Esophagus squamous epithelium (tissue), 5 donors: ENCODE measurements around the gene C16orf54. TPM values are rescaled to one million over a fixed set of nuclear protein-coding genes. Genes with fewer than 3 reads are reported as not detected.
"Not testable (repeated sequence)": the region's sequence is repeated elsewhere in the genome, so short reads cannot be mapped to it uniquely, and the experiment has no call there.

Experiments
- DNase-seq: peaks from one replicate; lab custom pipeline; 2025; lab: John Stamatoyannopoulos, UW
- H3K27ac ChIP-seq, 4 donors: fragments of 200-600 bp; sonication (generic); one replicate each; pipeline ENCODE4 v1.5.1; 2016 to 2019; ENCODE audit warnings: mild to moderate bottlenecking in 1 of 4
- H3K27me3 ChIP-seq, 4 donors: fragments of 200-600 bp; sonication (generic); 1 replicate in 3 of 4; 2 replicates in 1 of 4; pipeline versions ENCODE4 v1.5.1 to v1.6.0; 2017 to 2021; ENCODE audit warnings: antibody characterized with exemption in 1 of 4
- H3K36me3 ChIP-seq, 3 donors: fragments of 200-600 bp; sonication (generic); one replicate each; pipeline ENCODE4 v1.5.1; 2016 to 2019
- H3K4me1 ChIP-seq, 3 donors: fragments of 200-600 bp; sonication (generic); one replicate each; pipeline ENCODE4 v1.5.1; 2017 to 2019
- H3K4me3 ChIP-seq, 4 donors: fragments of 200-600 bp; sonication (generic); 1 replicate in 3 of 4; 2 replicates in 1 of 4; pipeline ENCODE4 v1.5.1; 2016 to 2019; ENCODE audit warnings: mild to moderate bottlenecking in 2 of 4, moderate library complexity in 1 of 4
- H3K9me3 ChIP-seq, 3 donors: fragments of 200-600 bp; sonication (generic); one replicate each; pipeline ENCODE4 v1.5.1; 2016 to 2019
- POLR2A ChIP-seq, 4 donors: fragments of 450-650 bp; IDR thresholded peaks; one replicate each; pipeline ENCODE4 v1.6.1; 2017; ENCODE audit warnings: antibody characterized with exemption in 4 of 4, mild to moderate bottlenecking in 4 of 4, moderate library complexity in 3 of 4
- WGBS, 2 donors: methylation state at CpG; one replicate each; pipeline ENCODE4 v1.1.5; 2018; 5-methylcytosine and 5-hydroxymethylcytosine counted together
- intact Hi-C: fragments of 100-400 bp; cut with DNase I; formaldehyde crosslinking; loops from one replicate; pipeline ENCODE4 v1.15.0; 2022
- total RNA-seq, 4 donors: library from RNA; depleted of rRNA; stranded (reverse); fragments of >200 nt; gene quantifications; one replicate each; pipeline ENCODE4 v1.1.0, GENCODE V29; 2016
- TF ChIP-seq, protein P1 (sequence below), 6 experiments: fragments of 450-650 bp in 4 of 6; fragments of 200-600 bp in 2 of 6; sonication (generic) in 2 of 6; IDR thresholded peaks; one replicate each; pipeline ENCODE4 v1.5.1; 2016 to 2019; ENCODE audit warnings: antibody characterized with exemption in 6 of 6, mild to moderate bottlenecking in 4 of 6, moderate library complexity in 4 of 6
- donor health status: DM: yes; HTN: yes; CAD: no.

C16orf54 gene, protein sequence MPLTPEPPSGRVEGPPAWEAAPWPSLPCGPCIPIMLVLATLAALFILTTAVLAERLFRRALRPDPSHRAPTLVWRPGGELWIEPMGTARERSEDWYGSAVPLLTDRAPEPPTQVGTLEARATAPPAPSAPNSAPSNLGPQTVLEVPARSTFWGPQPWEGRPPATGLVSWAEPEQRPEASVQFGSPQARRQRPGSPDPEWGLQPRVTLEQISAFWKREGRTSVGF
- 1 to 10 TPM in 3 of 4 donors, under 1 TPM in 1; 0.13 to 3.4 (median 1.6) TPM for total RNA-seq

DNA sequence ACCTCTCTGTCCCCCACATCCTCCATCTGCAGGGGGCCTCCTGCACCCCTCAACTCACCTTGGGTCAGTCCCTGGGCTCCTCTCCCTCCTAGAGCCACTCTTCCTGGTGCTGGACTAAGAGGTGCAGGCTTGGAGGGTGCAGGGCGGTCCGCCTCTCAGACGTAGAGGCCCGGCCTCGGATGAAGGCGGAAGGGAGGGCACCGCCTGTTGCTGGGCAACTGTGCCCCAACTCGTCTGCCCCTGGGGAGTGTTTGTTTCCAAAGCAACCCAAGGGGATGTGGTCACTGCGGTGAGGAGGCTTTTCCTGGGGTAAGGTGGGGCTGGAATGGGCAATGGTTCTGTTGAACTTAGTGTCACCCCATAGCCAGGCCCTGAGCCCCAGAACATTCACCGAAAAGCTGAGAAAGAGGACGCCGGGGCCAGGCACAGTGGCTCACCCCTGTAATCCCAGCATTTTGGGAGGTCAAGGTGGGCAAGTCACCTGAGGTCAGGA lies at the start of gene C16orf54:
TSS of gene C16orf54 (minus strand) at position 138 of the 493 bp plus-strand sequence. CDS start 1,039 bp downstream, outside the sequence.
- no peaks in the 10 kb centered on the region for H3K9me3 ChIP-seq
- peaks cover 0 to 39% (median 0%) of the 10 kb centered on the region in 4 donors for H3K27me3 ChIP-seq
- H3K4me3 ChIP-seq: peak within 1 kb of the TSS; percentile 19 to 59 (median 39)
- peak within 1 kb of the TSS; percentile 18 to 72 (median 46) for H3K27ac ChIP-seq
- no peaks in the 10 kb centered on the region for H3K4me1 ChIP-seq
- 58 to 66% methylated on average over 3 to 5 of the region's 12 CpGs for WGBS, 2 donors
- TF ChIP-seq, protein P1, sequence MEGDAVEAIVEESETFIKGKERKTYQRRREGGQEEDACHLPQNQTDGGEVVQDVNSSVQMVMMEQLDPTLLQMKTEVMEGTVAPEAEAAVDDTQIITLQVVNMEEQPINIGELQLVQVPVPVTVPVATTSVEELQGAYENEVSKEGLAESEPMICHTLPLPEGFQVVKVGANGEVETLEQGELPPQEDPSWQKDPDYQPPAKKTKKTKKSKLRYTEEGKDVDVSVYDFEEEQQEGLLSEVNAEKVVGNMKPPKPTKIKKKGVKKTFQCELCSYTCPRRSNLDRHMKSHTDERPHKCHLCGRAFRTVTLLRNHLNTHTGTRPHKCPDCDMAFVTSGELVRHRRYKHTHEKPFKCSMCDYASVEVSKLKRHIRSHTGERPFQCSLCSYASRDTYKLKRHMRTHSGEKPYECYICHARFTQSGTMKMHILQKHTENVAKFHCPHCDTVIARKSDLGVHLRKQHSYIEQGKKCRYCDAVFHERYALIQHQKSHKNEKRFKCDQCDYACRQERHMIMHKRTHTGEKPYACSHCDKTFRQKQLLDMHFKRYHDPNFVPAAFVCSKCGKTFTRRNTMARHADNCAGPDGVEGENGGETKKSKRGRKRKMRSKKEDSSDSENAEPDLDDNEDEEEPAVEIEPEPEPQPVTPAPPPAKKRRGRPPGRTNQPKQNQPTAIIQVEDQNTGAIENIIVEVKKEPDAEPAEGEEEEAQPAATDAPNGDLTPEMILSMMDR (IDR thresholded peaks at IDR 0.05): no peak
- peak in 1 of 4 donors; percentile 54 for TF ChIP-seq POLR2A (IDR thresholded peaks at IDR 0.05)
- peak; percentile 51 for DNase-seq
- intact Hi-C loops: no loop called here
- H3K36me3 ChIP-seq: no peaks in the 10 kb centered on the region

- no peak overlapping the region for H3K27ac ChIP-seq
- no peak overlapping the region for H3K4me3 ChIP-seq
- no peaks in the 10 kb centered on the region for H3K9me3 ChIP-seq
- intact Hi-C loops: no loop called here
- DNase-seq: no peak
- WGBS, 2 donors: 90 to 98% methylated on average over 3 of the region's 3 CpGs
- no peaks in the 10 kb centered on the region for H3K27me3 ChIP-seq
- TF ChIP-seq, protein P1 (IDR thresholded peaks at IDR 0.05): no peak
- TF ChIP-seq POLR2A (IDR thresholded peaks at IDR 0.05): no peak
- H3K36me3 ChIP-seq: peaks cover 7 to 31% (median 25%) of the 10 kb centered on the region in 3 donors
- peaks cover 13 to 35% (median 17%) of the 10 kb centered on the region in 3 donors for H3K4me1 ChIP-seq
Observed at GRCh38 chr16:29794231-29794710, 48.5 kb upstream of the C16orf54 start.

DNA sequence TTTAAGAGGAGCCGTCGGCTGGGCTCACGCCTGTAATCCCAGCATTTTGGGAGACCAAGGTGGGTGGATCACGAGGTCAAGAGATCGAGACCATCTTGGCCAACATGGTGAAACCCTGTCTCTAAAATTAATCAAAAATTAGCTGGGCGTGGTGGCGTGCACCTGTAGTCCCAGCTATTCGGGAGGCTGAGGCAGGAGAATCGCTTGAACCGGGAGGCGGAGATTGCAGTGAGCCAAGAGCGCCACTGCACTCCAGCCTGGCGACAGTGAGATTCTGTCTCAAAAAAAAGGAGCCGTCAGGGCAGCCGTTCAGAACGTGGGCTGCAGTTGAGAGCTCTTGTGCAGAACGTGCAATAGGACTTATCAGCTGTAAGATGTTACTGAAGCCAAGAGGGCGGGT lies 47.4 kb upstream of the C16orf54 start:
- DNase-seq, H3K27ac ChIP-seq, H3K9me3 ChIP-seq, intact Hi-C loops, H3K27me3 ChIP-seq, H3K4me3 ChIP-seq: not testable (repeated sequence)
- Histone ChIP-seq H3K4me1 (peaks cover 13 to 35% (median 17%) of the 10 kb centered on the region in 3 donors), H3K36me3 (peaks cover 4 to 20% (median 15%) of the 10 kb centered on the region in 3 donors)
- 88 to 92% methylated on average over 14 to 18 of the region's 18 CpGs for WGBS, 2 donors

DNA sequence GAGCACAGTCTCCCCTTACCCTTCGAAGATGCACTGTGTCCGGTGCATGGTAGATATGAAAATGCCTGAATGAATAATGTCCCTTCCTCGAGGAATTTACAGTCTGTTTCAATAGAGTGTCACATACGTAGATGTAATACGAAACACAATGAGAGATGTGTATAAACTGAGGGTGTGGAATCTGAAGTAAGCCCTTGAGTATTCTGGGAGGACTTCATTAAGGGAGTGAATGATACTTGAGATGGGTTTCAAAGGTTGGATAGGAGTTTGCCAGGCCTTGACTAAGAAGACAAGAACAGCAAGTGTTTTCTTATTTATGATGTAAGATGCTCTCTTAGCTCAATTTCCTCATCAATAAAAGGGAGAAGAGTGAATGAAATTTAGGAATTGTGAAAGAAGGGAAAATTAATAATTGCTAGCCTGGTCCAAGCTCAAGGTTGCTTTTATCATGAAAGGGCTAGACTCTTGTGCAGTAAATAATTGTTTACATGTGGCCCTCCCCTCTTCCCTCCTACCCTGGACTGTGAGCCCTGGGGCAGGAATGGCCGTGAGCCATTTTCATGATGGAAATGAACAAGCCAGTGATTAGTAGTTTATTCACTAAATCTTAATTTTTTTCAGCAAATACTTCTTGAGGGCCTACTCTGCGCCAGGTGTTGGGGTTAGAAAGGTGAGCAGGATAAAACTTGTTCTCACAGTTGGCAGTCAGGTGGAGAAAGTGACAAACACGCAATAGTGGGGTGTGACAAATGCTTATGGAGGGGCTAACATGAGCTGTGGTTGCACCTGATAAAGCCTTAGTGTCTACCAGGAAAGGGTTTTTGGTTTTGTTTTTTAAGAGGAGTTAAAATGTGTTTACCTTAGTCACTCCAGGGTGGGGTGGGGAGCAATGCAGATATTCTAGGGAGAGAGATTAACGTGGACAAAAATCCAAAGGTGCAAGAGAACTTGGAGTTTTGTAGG lies 46.3 kb upstream of the C16orf54 start:
- no peaks in the 10 kb centered on the region for H3K27me3 ChIP-seq

More for the DNA sequence above, 46.3 kb upstream of the C16orf54 start:
- 65 to 68% methylated on average over 9 of the region's 9 CpGs for WGBS, 2 donors
- DNase-seq: no peak
- TF ChIP-seq POLR2A (IDR thresholded peaks at IDR 0.05): no peak
- TF ChIP-seq, protein P1 (IDR thresholded peaks at IDR 0.05): no peak
- Histone ChIP-seq H3K9me3 (no peaks in the 10 kb centered on the region), H3K4me3 (peak overlapping the region in 3 of 4 donors; percentile 79 to 88 (median 80)), H3K4me1 (peaks cover 13 to 35% (median 17%) of the 10 kb centered on the region in 3 donors), H3K27ac (peak overlapping the region in 3 of 4 donors; percentile 80 to 92 (median 92)), H3K36me3 (peaks cover 3 to 10% (median 4%) of the 10 kb centered on the region in 3 donors)
- intact Hi-C loops: no loop called here
